Spleen (tissue), 7 donors: ENCODE measurements around the gene KAT6B.

ENCODE experiments used
- POLR2A ChIP-seq, 3 donors: fragments of 450-650 bp; IDR thresholded peaks; one replicate each; pipeline ENCODE4 v1.5.1; 2017; ENCODE audit warnings: antibody characterized with exemption in 3 of 3, mild to moderate bottlenecking in 1 of 3
- POLR2AphosphoS5 ChIP-seq, 3 donors: sonication (generic); formaldehyde crosslinking; IDR thresholded peaks; one replicate each; pipeline ENCODE4 v1.5.1; 2017; ENCODE audit warnings: antibody characterized with exemption in 3 of 3
- TF ChIP-seq, protein P1 (sequence below), 11 experiments: fragments of 200-600 bp in 7 of 11; fragments of 450-650 bp in 4 of 11; sonication (generic) in 4 of 11; IDR thresholded peaks in 8 of 11; conservative IDR thresholded peaks in 3 of 11; 1 replicate in 7 of 11; 2 replicates in 4 of 11; pipeline versions ENCODE4 v1.4.0 to v1.8.0; 2016 to 2021; ENCODE audit warnings: antibody characterized with exemption in 11 of 11, inconsistent platforms in 4 of 11, mild to moderate bottlenecking in 1 of 11
- donor health status: DM: no; HTN: no; CAD: no; lungs with moderate emphysema.
- donor health status: DM: no; HTN: no; CAD: no.
- donor health status: DM: no; HTN: no; CAD: no.

GRCh38 chr10:75070476-75070875, 244.1 kb downstream of the KAT6B start:
- TF ChIP-seq, protein P1, sequence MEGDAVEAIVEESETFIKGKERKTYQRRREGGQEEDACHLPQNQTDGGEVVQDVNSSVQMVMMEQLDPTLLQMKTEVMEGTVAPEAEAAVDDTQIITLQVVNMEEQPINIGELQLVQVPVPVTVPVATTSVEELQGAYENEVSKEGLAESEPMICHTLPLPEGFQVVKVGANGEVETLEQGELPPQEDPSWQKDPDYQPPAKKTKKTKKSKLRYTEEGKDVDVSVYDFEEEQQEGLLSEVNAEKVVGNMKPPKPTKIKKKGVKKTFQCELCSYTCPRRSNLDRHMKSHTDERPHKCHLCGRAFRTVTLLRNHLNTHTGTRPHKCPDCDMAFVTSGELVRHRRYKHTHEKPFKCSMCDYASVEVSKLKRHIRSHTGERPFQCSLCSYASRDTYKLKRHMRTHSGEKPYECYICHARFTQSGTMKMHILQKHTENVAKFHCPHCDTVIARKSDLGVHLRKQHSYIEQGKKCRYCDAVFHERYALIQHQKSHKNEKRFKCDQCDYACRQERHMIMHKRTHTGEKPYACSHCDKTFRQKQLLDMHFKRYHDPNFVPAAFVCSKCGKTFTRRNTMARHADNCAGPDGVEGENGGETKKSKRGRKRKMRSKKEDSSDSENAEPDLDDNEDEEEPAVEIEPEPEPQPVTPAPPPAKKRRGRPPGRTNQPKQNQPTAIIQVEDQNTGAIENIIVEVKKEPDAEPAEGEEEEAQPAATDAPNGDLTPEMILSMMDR (IDR thresholded peaks at IDR 0.05 in 8 of 11, conservative IDR thresholded peaks at IDR 0.05 in 3 of 11) = no peak
- TF ChIP-seq POLR2AphosphoS5 (IDR thresholded peaks at IDR 0.05) (no peak), POLR2A (IDR thresholded peaks at IDR 0.05) (no peak)
